DOHH2 (cell line): ENCODE measurements around the gene RIMBP2.

Experiments used
- H3F3A ChIP-seq: fragments of 200-600 bp; sonication (generic), shearing (Covaris generic); 2 replicates; pipeline ENCODE4 v1.6.0; 2016; ENCODE audit warnings: antibody characterized with exemption, mild to moderate bottlenecking; ENCODE audit not compliant: control insufficient read depth, insufficient read depth
- H3K27ac ChIP-seq: fragments of 200-600 bp; sonication (generic); 2 replicates; pipeline ENCODE4 v1.5.1; 2014; ENCODE audit warnings: low read depth, mild to moderate bottlenecking, low read length, moderate library complexity
- H3K27me3 ChIP-seq: fragments of 200-600 bp; sonication (generic); 2 replicates; pipeline ENCODE4 v1.6.1; 2014; ENCODE audit warnings: mild to moderate bottlenecking, low read length, mixed read lengths; ENCODE audit not compliant: control insufficient read depth
- H3K36me3 ChIP-seq: fragments of 200-600 bp; sonication (generic); 2 replicates; pipeline ENCODE4 v1.6.1; 2014; ENCODE audit warnings: mild to moderate bottlenecking, low read length, moderate library complexity, mixed read lengths; ENCODE audit not compliant: control insufficient read depth
- H3K4me1 ChIP-seq: fragments of 200-600 bp; sonication (generic); 2 replicates; pipeline ENCODE4 v1.6.1; 2014; ENCODE audit warnings: mild to moderate bottlenecking, low read length, mixed read lengths; ENCODE audit not compliant: control insufficient read depth
- H3K4me2 ChIP-seq: fragments of 200-600 bp; sonication (generic); 2 replicates; pipeline ENCODE4 v1.6.0; 2014; ENCODE audit warnings: mild to moderate bottlenecking, low read length, moderate library complexity
- H3K4me3 ChIP-seq: fragments of 200-600 bp; sonication (generic); 2 replicates; pipeline ENCODE4 v1.5.1; 2014; ENCODE audit warnings: mild to moderate bottlenecking, low read length, mixed read lengths
- H3K79me2 ChIP-seq: fragments of 200-600 bp; sonication (generic); 2 replicates; pipeline ENCODE4 v1.6.1; 2014; ENCODE audit warnings: mild to moderate bottlenecking, low read length, mixed read lengths; ENCODE audit not compliant: control insufficient read depth
- H3K9me2 ChIP-seq: fragments of 200-600 bp; sonication (generic); replicated peaks from 2 replicates; pipeline ENCODE4 v1.6.1; 2014; ENCODE audit warnings: mild to moderate bottlenecking, low read length, mixed read lengths; ENCODE audit not compliant: control insufficient read depth
- H3K9me3 ChIP-seq: fragments of 200-600 bp; sonication (generic); 2 replicates; pipeline ENCODE4 v1.6.1; 2014; ENCODE audit warnings: antibody characterized with exemption, low read length, mixed read lengths; ENCODE audit not compliant: control insufficient read depth, insufficient read depth
- H4K20me1 ChIP-seq: fragments of 200-600 bp; sonication (generic); 2 replicates; pipeline ENCODE4 v1.6.0; 2014; ENCODE audit warnings: low read depth, mild to moderate bottlenecking, antibody characterized with exemption, low read length, moderate library complexity; ENCODE audit not compliant: control insufficient read depth, insufficient read depth
- EZH2phosphoT487 ChIP-seq: fragments of 200-600 bp; sonication (generic); IDR thresholded peaks from 2 replicates; pipeline ENCODE4 v1.6.1; 2017; ENCODE audit warnings: borderline replicate concordance, mild to moderate bottlenecking, antibody characterized with exemption, low read length, moderate library complexity, mixed read lengths
- TF ChIP-seq, protein P1 (sequence below): fragments of 200-600 bp; sonication (generic); IDR thresholded peaks from one replicate; pipeline ENCODE4 v1.5.1; 2014; ENCODE audit warnings: antibody characterized with exemption, mild to moderate bottlenecking, low read depth, low read length; ENCODE audit not compliant: poor library complexity, severe bottlenecking

The RIMBP2 gene

GRCh38 chr12:130398100-130398848 is 317.8 kb downstream of the RIMBP2 start:
- no peaks in the 10 kb centered on the region for H3K4me1 ChIP-seq
- no peaks in the 10 kb centered on the region for H4K20me1 ChIP-seq
- no peaks in the 10 kb centered on the region for H3K27me3 ChIP-seq
- no peak overlapping the region for H3K4me2 ChIP-seq
- no peaks in the 10 kb centered on the region for H3K9me2 ChIP-seq
- peaks cover 2% of the 10 kb centered on the region; the same call in 1 of the 2 replicates for H3K9me3 ChIP-seq
- no peak overlapping the region for H3K4me3 ChIP-seq
- no peak overlapping the region for H3K27ac ChIP-seq
- H3K79me2 ChIP-seq, result no peaks in the 10 kb centered on the region
- H3K36me3 ChIP-seq, result no peaks in the 10 kb centered on the region
- TF ChIP-seq, protein P1, sequence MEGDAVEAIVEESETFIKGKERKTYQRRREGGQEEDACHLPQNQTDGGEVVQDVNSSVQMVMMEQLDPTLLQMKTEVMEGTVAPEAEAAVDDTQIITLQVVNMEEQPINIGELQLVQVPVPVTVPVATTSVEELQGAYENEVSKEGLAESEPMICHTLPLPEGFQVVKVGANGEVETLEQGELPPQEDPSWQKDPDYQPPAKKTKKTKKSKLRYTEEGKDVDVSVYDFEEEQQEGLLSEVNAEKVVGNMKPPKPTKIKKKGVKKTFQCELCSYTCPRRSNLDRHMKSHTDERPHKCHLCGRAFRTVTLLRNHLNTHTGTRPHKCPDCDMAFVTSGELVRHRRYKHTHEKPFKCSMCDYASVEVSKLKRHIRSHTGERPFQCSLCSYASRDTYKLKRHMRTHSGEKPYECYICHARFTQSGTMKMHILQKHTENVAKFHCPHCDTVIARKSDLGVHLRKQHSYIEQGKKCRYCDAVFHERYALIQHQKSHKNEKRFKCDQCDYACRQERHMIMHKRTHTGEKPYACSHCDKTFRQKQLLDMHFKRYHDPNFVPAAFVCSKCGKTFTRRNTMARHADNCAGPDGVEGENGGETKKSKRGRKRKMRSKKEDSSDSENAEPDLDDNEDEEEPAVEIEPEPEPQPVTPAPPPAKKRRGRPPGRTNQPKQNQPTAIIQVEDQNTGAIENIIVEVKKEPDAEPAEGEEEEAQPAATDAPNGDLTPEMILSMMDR, result no peak
- no peak for TF ChIP-seq EZH2phosphoT487
- H3F3A ChIP-seq, result no peaks in the 10 kb centered on the region

DNA sequence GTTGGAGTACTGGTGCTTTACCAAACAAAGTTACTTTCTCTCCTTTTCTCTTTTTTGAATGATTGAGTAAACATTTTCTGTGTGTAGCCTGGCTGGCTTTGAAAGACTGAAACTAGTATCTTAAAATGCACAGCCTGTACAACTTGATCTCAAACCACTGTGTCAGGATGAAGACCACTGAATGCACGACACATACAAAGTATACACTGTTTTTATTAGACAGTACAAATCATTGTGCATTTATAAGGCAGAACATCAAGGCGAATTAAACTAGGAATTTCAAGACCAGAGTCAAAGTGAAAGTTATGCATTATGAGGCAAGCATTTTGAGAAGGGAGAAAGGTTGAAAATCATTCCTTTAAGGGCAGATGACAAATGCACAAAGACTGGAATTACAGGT is 319.4 kb downstream of the RIMBP2 start:
- Histone ChIP-seq H4K20me1 (no peaks in the 10 kb centered on the region), H3K9me2 (no peaks in the 10 kb centered on the region), H3K4me3 (no peak overlapping the region), H3F3A (no peaks in the 10 kb centered on the region), H3K36me3 (no peaks in the 10 kb centered on the region), H3K27ac (no peak overlapping the region), H3K4me2 (no peak overlapping the region), H3K4me1 (no peaks in the 10 kb centered on the region), H3K27me3 (no peaks in the 10 kb centered on the region), H3K9me3 (peaks cover 3% of the 10 kb centered on the region; the same call in 1 of the 2 replicates), H3K79me2 (no peaks in the 10 kb centered on the region)
- no peak for TF ChIP-seq EZH2phosphoT487
- TF ChIP-seq, protein P1, result no peak

- H4K20me1 ChIP-seq, result no peaks in the 10 kb centered on the region
- H3K9me2 ChIP-seq, result no peaks in the 10 kb centered on the region
- TF ChIP-seq, protein P1, result no peak
- no peak for TF ChIP-seq EZH2phosphoT487
- H3K36me3 ChIP-seq, result no peaks in the 10 kb centered on the region
- no peak overlapping the region for H3K27ac ChIP-seq
- peaks cover 3% of the 10 kb centered on the region; the same call in 1 of the 2 replicates for H3K9me3 ChIP-seq
- H3K4me3 ChIP-seq, result no peak overlapping the region
- no peaks in the 10 kb centered on the region for H3F3A ChIP-seq
- no peaks in the 10 kb centered on the region for H3K27me3 ChIP-seq
- no peaks in the 10 kb centered on the region for H3K79me2 ChIP-seq
- H3K4me2 ChIP-seq, result no peak overlapping the region
- no peaks in the 10 kb centered on the region for H3K4me1 ChIP-seq
Measured at GRCh38 chr12:130394906-130395305, 321.2 kb downstream of the RIMBP2 start.
